ENCODE results near the gene COL25A1. TPM values are rescaled to one million over a fixed set of nuclear protein-coding genes. Genes with fewer than 3 reads are reported as not detected.

The COL25A1 gene
- total RNA-seq, 1 experiment from 2014 or later: not detected

GRCh38 chr4:108796173-108796572 lies 506.3 kb downstream of the COL25A1 start:
- Histone ChIP-seq H3K9me3 (ENCODE audit: control insufficient read depth, insufficient read depth, low read depth, low read length) (no peaks in the 10 kb centered on the region), H3K36me3 (ENCODE audit: control insufficient read depth, insufficient read depth, low read length) (no peaks in the 10 kb centered on the region), H3K27me3 (ENCODE audit: control insufficient read depth, insufficient read depth, low read length) (no peaks in the 10 kb centered on the region), H3K4me1 (ENCODE audit: control insufficient read depth, insufficient read depth, low read length) (no peaks in the 10 kb centered on the region), H3K27ac (ENCODE audit: low read length) (no peak overlapping the region), H3K4me3 (ENCODE audit: low read depth in 2 of 2, low read length in 2 of 2) (no peak overlapping the region)
- no TSS peak for BruUV-seq (replicated peaks)
- in situ Hi-C loops (cut with HindIII; ENCODE audit: low pct_unique_long_range_greater_than_20kb, low sequenced_read_pairs): no loop called here
- POLR2A ChIA-PET: no interaction called here
- TF ChIP-seq POLR2AphosphoS5 (IDR thresholded peaks at IDR 0.05; ENCODE audit: low read depth, low read length) (no peak), REST (IDR thresholded peaks at IDR 0.05; ENCODE audit: insufficient read depth in 1 of 2, low read depth in 2 of 2, low read length in 1 of 2) (no peak), TCF7L2 (IDR thresholded peaks at IDR 0.05; ENCODE audit: low read depth, low read length) (no peak), SIN3A (IDR thresholded peaks at IDR 0.05; ENCODE audit: borderline replicate concordance, insufficient read depth, low read depth, low read length) (no peak), CTCF (IDR thresholded peaks at IDR 0.05) (no peak)
- no peak for ATAC-seq
- intact Hi-C loops (cut with micrococcal nuclease; ENCODE audit: unreplicated experiment): no loop called here
- CTCF ChIA-PET: no interaction called here
- no peak for DNase-seq (ENCODE audit: low read depth, low spot score)

GRCh38 chr4:108795733-108796132 lies 506.7 kb downstream of the COL25A1 start:
- CTCF ChIA-PET: no interaction called here
- ATAC-seq: no peak
- in situ Hi-C loops (cut with HindIII; ENCODE audit: low pct_unique_long_range_greater_than_20kb, low sequenced_read_pairs): no loop called here

More at GRCh38 chr4:108795733-108796132, 506.7 kb downstream of the COL25A1 start:
- DNase-seq (ENCODE audit: low read depth, low spot score): no peak
- POLR2A ChIA-PET: no interaction called here
- Histone ChIP-seq H3K4me1 (ENCODE audit: control insufficient read depth, insufficient read depth, low read length) (no peaks in the 10 kb centered on the region), H3K36me3 (ENCODE audit: control insufficient read depth, insufficient read depth, low read length) (no peaks in the 10 kb centered on the region), H3K9me3 (ENCODE audit: control insufficient read depth, insufficient read depth, low read depth, low read length) (no peaks in the 10 kb centered on the region), H3K4me3 (ENCODE audit: low read depth in 2 of 2, low read length in 2 of 2) (no peak overlapping the region), H3K27ac (ENCODE audit: low read length) (no peak overlapping the region), H3K27me3 (ENCODE audit: control insufficient read depth, insufficient read depth, low read length) (no peaks in the 10 kb centered on the region)
- intact Hi-C loops (cut with micrococcal nuclease; ENCODE audit: unreplicated experiment): no loop called here
- no TSS peak for BruUV-seq (replicated peaks)
- no peak for TF ChIP-seq POLR2AphosphoS5 (IDR thresholded peaks at IDR 0.05; ENCODE audit: low read depth, low read length)
- TF ChIP-seq CTCF (IDR thresholded peaks at IDR 0.05): no peak
- TF ChIP-seq TCF7L2 (IDR thresholded peaks at IDR 0.05; ENCODE audit: low read depth, low read length): no peak
- TF ChIP-seq REST (IDR thresholded peaks at IDR 0.05; ENCODE audit: insufficient read depth in 1 of 2, low read depth in 2 of 2, low read length in 1 of 2): no peak
- TF ChIP-seq SIN3A (IDR thresholded peaks at IDR 0.05; ENCODE audit: borderline replicate concordance, insufficient read depth, low read depth, low read length): no peak

All from Panc1 (cell line).